Measurements from ENCODE around the gene PRR5L.
"Not testable (repeated sequence)": the region's sequence is repeated elsewhere in the genome, so short reads cannot be mapped to it uniquely, and the experiment has no call there.

Gene PRR5L

DNA sequence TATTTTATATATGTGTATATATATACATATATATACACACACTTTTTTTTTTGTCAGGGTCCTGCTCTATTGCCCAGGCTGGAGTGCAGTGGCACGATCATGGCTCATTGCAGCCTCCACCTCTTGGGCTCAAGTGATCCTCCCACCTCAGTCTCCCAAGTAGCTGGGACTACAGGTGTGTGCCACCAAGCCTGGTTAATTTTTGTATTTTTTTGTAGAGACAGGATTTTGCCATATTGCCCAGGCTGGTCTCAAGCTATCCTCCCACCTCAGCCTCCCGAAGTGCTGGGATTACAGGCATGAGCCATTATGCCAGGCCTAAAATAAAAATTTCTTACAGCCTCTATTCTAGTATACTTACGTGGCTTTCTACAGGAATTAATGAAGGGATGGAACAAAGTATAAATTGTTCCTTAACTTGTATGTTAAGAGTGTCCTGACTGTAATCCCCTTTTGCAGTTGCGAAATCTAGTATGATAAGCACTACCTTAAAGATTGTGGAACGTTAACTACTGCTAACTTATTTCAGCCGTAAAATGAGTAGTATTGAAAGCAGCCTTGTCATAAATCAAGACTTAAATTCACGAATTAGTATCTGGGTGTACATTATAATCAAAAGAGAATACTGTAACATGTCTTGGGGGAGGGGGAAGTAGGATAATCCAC is 211.9 kb downstream of the PRR5L start:
- DNase-seq (ENCODE audit: low spot score): peak; percentile 10

DNA sequence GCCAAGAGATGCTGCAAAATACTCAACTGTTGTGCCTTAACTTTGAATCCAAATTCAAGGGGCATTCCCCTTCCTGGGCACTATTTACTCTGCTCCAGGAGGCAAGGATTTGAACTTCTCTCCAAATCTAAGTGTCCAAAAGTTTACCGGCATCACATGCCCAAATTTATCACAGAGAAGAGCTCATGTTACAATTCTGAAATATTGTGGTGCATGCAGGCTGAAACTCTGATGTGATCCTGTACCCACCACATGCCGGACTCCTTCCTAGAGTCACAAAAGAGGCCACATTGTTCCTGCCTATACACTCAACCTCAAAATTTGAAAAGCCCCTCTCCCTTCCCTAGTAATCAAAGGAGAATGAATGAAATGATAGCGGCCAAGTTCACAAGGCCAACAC is 212.7 kb downstream of the PRR5L start:
- peak; percentile 35 for DNase-seq (ENCODE audit: low spot score)

DNA sequence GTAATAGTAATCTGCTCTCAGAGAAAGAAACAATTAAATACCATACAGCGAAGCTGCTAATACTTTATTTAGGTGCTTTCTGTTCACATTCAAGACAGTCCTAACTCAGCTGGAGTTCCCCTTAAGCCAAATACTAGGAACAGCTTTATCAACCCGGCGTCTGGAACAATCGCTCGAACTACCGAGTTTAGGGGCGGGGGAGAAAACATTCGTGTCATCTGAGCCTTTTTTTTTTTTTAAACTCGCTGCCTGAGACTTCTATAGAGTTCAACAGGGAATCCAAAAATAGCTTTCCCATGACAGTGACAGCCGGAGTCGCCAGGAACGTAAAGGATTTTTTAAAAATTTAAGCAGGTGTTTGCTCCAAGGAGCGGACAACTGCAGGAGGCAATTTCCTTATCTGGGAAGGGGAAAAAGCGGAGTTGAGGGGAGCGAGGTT is 213.1 kb downstream of the PRR5L start:
- DNase-seq (ENCODE audit: low spot score): peak; percentile 55

DNA sequence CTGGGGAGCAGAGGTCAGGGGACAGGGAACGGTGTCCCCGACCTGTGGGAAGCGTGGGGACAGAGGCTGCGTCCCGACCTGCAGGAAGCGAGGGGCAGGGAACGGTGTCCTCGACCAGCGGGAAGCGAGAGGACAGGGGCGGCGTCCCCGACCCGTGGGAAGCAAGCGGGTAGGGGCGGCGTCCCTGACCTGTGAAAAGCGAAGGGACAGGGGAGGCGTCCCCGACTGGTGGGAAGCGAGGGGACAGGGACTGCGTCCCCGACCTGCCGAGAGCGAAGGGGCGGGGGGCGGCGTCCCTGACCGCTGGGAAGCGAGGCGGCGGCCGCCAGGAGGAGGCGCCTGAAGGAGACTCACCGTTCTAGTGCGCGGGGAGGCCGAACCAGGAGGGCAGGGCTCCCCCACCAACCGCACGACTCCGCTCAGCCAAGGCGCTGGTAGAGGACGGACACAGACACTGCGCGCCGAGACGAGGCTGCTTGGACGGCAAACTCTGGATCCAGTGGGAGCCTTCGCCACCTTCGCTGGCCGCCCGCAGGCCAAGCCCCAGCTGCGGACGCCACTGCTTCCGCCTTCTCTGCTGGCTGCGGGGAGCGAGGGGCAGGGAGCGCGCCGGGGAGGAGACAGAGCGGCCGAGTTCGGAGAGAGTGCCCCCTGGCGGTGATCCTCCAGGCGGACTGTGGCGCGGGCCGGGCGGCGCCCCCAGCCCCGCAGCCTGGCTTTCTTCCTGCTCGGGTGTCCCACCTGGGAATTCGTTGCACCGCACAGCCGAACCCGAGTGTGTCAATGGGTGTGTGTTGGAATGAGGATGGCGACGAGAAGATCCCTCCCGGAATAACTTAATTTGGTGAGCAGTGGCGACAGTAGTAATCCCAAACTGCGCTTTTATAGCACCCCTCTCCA is 213.9 kb downstream of the PRR5L start, which contains the start of gene TRAF6:
Gene TRAF6, minus strand, starts transcription at position 579 of the 900 bp plus-strand sequence. CDS start 8,757 bp downstream, outside the sequence.
- DNase-seq (ENCODE audit: low spot score): peak; percentile 88

DNA sequence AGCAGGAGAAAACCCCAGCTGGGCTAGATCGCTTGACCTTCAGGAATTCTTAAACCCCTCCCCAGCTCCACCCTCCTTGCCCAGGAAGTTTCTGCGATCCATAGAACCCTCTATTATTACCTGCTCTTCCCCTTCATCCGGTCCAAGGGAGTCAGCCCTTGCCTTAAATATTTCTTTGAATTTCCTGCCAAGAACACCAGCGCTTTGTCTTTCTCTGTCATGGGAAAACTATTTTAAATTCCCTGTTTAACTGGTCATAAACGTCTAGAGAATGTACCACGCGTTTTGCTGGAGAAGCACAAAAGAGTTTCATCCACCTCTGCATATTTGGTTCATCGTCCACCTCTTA is 214.5 kb downstream of the PRR5L start:
- no peak for DNase-seq (ENCODE audit: low spot score)

DNA sequence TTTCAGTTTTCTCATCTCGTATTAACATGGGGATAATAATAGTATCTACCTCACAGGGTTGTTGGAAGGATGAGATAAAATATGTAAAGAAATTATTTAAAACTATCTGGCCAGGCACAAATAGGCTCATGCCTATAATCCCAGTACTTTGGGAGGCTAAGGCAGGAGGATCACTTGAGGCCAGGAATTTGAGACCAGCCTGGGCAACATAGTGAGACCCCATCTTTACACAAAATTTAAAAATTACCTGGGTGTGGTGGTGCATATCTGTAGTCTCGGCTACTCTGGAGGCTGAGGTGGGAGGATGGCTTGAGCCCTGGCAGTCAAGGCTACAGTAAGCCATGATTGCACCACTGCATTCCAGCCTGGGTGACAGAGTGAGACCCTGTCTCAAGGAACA is 215.0 kb downstream of the PRR5L start:
- not testable (repeated sequence) for DNase-seq (ENCODE audit: low spot score)

DNA sequence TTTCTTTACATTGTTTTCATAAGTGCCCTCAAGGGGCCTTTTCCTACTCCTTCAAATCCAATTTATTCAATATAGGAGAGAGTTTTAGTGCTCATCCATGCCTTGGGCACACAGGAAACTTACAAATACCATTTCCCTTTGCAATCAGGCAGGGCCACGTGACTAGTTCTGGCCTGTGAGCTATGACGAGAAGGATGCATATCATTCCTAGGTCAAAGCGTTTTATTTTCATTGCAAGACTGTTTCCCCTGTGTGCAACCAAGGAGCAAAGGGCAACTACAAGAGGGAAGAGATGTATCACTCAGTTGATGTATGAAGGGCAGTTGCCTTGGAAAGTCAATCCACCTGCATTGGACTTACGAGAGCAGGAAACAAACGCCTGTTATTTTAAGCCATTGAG is 215.9 kb downstream of the PRR5L start:
- no peak for DNase-seq (ENCODE audit: low spot score)

DNA sequence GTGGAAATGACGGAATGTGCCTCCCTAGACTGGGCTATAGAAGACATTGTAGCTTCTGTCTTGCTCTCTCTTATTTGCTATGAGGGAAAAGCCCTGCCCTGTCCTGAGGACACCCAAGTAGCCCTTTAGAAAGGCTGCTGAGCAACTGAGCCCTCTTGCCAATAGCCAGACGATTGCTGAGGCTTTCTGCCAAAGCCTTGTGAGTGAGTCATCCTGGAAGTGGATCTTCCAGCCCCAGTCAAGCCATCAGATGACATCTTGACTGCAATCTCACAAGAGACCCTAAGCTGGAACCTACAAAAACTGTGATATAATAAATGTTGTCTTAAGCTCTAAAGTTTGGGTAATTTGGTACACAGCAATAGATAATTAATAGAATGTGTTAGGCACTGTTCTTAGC is 217.9 kb downstream of the PRR5L start:
- DNase-seq (ENCODE audit: low spot score): no peak

Measured in hematopoietic multipotent progenitor cell treated with erythropoietin and hydrocortisone succinate and interleukin-3 and kit ligand, for 17 days (in vitro differentiated cells).